ENCODE results near the gene AFDN. TPM values are rescaled to one million over a fixed set of nuclear protein-coding genes. Genes with fewer than 3 reads are reported as not detected.
A peak's percentile ranks its signal among the peaks of the same experiment; 100 is the strongest.

The AFDN gene
- total RNA-seq, 1 donor from 2014 or later = 162 TPM

DNA sequence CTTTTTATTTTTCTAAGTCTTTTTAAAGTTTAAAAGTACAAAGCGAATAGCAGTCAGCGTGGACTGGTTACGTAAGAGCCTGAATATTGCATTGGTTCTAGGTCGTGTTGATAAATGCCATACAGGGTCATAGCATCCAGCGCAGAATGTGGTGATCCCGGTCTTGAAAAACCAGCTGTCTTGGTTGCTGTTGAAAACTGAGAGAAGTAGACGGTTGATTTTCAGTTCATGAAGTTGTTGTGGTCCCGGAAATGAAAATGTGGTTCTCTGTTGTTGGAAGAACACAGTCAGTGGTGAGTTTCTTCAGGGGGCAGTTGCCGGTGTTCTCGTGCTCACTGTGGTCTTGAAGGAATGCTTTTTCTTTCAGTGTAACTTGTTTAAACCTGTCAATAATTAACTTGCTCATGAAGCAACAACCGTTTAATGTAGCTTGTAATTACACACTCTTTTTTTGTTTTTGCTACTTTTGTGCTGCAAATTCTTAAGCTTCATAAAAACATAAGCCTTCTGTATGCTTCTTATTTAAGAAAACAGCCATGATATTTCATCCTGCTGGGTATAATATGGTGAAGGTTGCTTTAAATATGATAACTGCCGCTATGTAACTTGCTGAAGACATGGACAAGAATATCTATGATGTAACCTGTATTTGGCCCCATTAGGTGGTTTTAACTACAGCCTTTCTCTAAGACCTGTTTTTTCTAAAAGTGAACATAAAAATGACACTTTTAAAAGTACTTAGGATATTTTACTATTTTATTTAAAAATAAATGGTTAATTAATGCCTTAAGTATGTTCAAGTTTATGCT lies 106.0 kb downstream of the AFDN start:
- Histone ChIP-seq H3K27ac (peak overlapping the region; percentile 2), H3K36me3 (peaks cover 0 to 13% of the 10 kb centered on the region in 2 donors), H3K27me3 (no peaks in the 10 kb centered on the region), H3K9me3 (no peaks in the 10 kb centered on the region), H3K4me3 (no peak overlapping the region), H3K4me1 (no peaks in the 10 kb centered on the region)
- TF ChIP-seq POLR2A (IDR thresholded peaks at IDR 0.05) = no peak
- TF ChIP-seq, protein P1, sequence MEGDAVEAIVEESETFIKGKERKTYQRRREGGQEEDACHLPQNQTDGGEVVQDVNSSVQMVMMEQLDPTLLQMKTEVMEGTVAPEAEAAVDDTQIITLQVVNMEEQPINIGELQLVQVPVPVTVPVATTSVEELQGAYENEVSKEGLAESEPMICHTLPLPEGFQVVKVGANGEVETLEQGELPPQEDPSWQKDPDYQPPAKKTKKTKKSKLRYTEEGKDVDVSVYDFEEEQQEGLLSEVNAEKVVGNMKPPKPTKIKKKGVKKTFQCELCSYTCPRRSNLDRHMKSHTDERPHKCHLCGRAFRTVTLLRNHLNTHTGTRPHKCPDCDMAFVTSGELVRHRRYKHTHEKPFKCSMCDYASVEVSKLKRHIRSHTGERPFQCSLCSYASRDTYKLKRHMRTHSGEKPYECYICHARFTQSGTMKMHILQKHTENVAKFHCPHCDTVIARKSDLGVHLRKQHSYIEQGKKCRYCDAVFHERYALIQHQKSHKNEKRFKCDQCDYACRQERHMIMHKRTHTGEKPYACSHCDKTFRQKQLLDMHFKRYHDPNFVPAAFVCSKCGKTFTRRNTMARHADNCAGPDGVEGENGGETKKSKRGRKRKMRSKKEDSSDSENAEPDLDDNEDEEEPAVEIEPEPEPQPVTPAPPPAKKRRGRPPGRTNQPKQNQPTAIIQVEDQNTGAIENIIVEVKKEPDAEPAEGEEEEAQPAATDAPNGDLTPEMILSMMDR (IDR thresholded peaks at IDR 0.05) = no peak
- TF ChIP-seq POLR2AphosphoS5 (IDR thresholded peaks at IDR 0.05; ENCODE audit: insufficient read depth in 1 of 2, low read depth in 1 of 2) = no peak
- intact Hi-C loops (cut with DNase I) = no loop called here
- DNase-seq (ENCODE audit: extremely low spot score in 2 of 2) = no peak

DNA sequence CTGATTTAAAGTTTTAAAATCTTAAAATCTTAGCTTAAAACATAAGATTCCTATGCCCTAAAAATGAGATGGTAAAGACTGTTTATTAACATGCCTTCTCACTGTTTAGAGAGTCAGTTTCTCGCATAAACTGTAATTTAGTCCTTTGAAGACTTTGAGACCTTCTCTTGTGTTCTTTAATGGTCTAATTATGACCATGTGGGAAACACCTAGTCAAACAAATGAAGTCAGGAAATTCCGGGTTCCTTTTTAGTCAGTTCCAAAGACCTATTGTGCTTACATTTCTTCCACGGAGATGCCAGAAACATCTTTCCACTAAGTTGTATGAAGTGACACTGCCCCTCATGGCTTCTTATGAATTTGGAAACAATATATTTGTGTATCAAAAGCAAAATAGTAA lies 106.6 kb downstream of the AFDN start:
- Histone ChIP-seq H3K27ac (no peak overlapping the region), H3K9me3 (no peaks in the 10 kb centered on the region), H3K36me3 (peaks cover 0 to 7% of the 10 kb centered on the region in 2 donors), H3K4me3 (no peak overlapping the region), H3K4me1 (no peaks in the 10 kb centered on the region), H3K27me3 (no peaks in the 10 kb centered on the region)
- TF ChIP-seq POLR2AphosphoS5 (IDR thresholded peaks at IDR 0.05; ENCODE audit: insufficient read depth in 1 of 2, low read depth in 1 of 2) (no peak), POLR2A (IDR thresholded peaks at IDR 0.05) (no peak)
- TF ChIP-seq, protein P1 (IDR thresholded peaks at IDR 0.05) = no peak
- DNase-seq (ENCODE audit: extremely low spot score in 2 of 2) = no peak
- intact Hi-C loops (cut with DNase I) = no loop called here

DNA sequence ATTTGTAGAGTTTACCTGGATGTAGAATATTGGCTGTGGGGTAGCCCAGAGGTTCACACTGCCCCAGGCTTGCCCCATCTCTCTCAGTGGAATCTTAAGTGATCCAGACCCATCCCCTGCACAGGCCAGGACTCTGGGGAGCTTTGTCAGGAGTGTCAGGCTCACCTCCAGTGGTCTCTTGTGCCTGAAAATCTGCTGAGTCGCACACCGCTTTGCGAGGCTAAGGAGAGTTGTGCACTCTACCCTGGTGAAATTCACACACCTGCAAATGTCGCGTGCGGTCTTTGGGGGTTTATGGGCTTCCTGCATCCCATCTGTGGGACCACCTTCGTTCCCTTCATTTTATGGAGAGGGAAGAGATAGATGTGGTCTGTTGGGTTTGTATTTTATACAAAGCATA lies 107.1 kb downstream of the AFDN start:
- H3K27me3 ChIP-seq = no peaks in the 10 kb centered on the region
- intact Hi-C loops (cut with DNase I) = no loop called here

DNA sequence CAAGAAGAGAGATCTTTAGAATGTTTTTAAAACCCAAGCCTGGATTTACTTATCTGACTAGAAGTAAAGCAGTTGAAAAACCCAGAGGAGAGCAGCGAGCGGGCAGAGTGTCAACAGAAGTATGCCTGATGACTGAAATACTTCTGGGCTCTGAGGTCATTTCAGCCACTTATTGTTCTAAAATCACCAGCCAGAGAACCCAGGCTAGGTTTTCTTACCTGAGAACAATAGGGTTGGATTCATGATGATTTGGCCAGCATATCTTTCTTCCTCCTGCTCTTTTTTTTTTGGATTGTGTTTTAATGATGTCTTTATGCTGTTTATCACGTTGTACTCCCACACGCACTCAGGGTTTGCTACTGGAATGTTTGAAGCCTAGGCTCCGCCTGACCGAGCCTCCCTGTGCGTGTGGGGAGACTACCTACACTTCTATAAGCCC lies 107.7 kb downstream of the AFDN start:
- no peak overlapping the region for H3K27ac ChIP-seq
- intact Hi-C loops (cut with DNase I) = no loop called here
- no peaks in the 10 kb centered on the region for H3K27me3 ChIP-seq
- H3K4me3 ChIP-seq = no peak overlapping the region
- no peaks in the 10 kb centered on the region for H3K4me1 ChIP-seq
- DNase-seq (ENCODE audit: extremely low spot score in 2 of 2) = no peak
- no peaks in the 10 kb centered on the region for H3K9me3 ChIP-seq
- TF ChIP-seq POLR2AphosphoS5 (IDR thresholded peaks at IDR 0.05; ENCODE audit: insufficient read depth in 1 of 2, low read depth in 1 of 2) = no peak
- TF ChIP-seq, protein P1 (IDR thresholded peaks at IDR 0.05) = no peak
- H3K36me3 ChIP-seq = peaks cover 0 to 7% of the 10 kb centered on the region in 2 donors

More for the DNA sequence above, 107.1 kb downstream of the AFDN start:
- Histone ChIP-seq H3K9me3 (no peaks in the 10 kb centered on the region), H3K27ac (no peak overlapping the region), H3K4me3 (no peak overlapping the region), H3K4me1 (no peaks in the 10 kb centered on the region), H3K36me3 (peaks cover 0 to 7% of the 10 kb centered on the region in 2 donors)
- DNase-seq (ENCODE audit: extremely low spot score in 2 of 2) = no peak
- TF ChIP-seq POLR2AphosphoS5 (IDR thresholded peaks at IDR 0.05; ENCODE audit: insufficient read depth in 1 of 2, low read depth in 1 of 2) = no peak
- TF ChIP-seq, protein P1 (IDR thresholded peaks at IDR 0.05) = no peak

DNA sequence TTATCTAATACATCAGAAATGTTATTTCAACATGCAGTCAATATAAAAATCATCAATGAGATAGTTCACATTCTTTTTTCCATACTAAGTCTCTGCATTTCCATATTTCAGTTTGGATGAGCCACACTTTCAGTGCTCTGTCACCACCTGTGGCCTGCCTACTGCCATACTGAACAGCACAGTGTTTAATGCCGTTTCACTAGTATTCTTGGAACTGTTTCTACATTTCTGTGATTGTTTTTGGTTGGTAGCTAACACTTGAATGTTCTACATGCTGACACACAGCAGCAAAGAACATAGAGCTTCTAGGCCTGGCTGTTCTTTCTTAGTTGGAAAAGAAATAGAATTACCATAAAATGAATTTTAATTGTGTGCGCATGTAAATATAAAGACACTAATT lies 109.3 kb downstream of the AFDN start:
- H3K4me3 ChIP-seq = no peak overlapping the region
- H3K27ac ChIP-seq = no peak overlapping the region
- H3K4me1 ChIP-seq = no peaks in the 10 kb centered on the region
- no peaks in the 10 kb centered on the region for H3K9me3 ChIP-seq
- peaks cover 0 to 3% of the 10 kb centered on the region in 2 donors for H3K36me3 ChIP-seq
- intact Hi-C loops (cut with DNase I) = no loop called here
- DNase-seq (ENCODE audit: extremely low spot score in 2 of 2) = no peak
- no peaks in the 10 kb centered on the region for H3K27me3 ChIP-seq
- TF ChIP-seq, protein P1 (IDR thresholded peaks at IDR 0.05) = no peak
- TF ChIP-seq POLR2AphosphoS5 (IDR thresholded peaks at IDR 0.05; ENCODE audit: insufficient read depth in 1 of 2, low read depth in 1 of 2) = no peak
- TF ChIP-seq POLR2A (IDR thresholded peaks at IDR 0.05) = no peak

Data from vagina (tissue), 2 donors.